ENCODE measurements around the gene MORN4.

The MORN4 gene

GRCh38 chr10:97570789-97571471 lies 62.4 kb downstream of the MORN4 start:
- Mint-ChIP-seq H3K27ac (no peak overlapping the region), H3K9me3 (no peaks in the 10 kb centered on the region), H3K4me1 (ENCODE audit: low read depth in 2 of 2) (no peaks in the 10 kb centered on the region), H3K36me3 (ENCODE audit: insufficient read depth) (peaks cover 4% of the 10 kb centered on the region), H3K4me3 (no peak overlapping the region), H3K27me3 (no peaks in the 10 kb centered on the region)
- no peak for DNase-seq
- no peak for ATAC-seq (replicated peaks)

GRCh38 chr10:97570146-97570788 lies 63.0 kb downstream of the MORN4 start:
- Mint-ChIP-seq H3K4me1 (ENCODE audit: low read depth in 2 of 2) (no peaks in the 10 kb centered on the region), H3K9me3 (no peaks in the 10 kb centered on the region), H3K36me3 (ENCODE audit: insufficient read depth) (peaks cover 4% of the 10 kb centered on the region), H3K27ac (no peak overlapping the region), H3K4me3 (no peak overlapping the region), H3K27me3 (no peaks in the 10 kb centered on the region)
- DNase-seq (no peak), ATAC-seq (replicated peaks) (no peak)

GRCh38 chr10:97567891-97568290 lies 65.4 kb downstream of the MORN4 start:
- no peak overlapping the region for H3K4me3 Mint-ChIP-seq
- H3K36me3 Mint-ChIP-seq (ENCODE audit: insufficient read depth) = peaks cover 4% of the 10 kb centered on the region
- H3K4me1 Mint-ChIP-seq (ENCODE audit: low read depth in 2 of 2) = no peaks in the 10 kb centered on the region
- H3K27ac Mint-ChIP-seq = no peak overlapping the region
- H3K27me3 Mint-ChIP-seq = no peaks in the 10 kb centered on the region
- no peaks in the 10 kb centered on the region for H3K9me3 Mint-ChIP-seq
- no peak for DNase-seq
- ATAC-seq (replicated peaks) = no peak

DNA sequence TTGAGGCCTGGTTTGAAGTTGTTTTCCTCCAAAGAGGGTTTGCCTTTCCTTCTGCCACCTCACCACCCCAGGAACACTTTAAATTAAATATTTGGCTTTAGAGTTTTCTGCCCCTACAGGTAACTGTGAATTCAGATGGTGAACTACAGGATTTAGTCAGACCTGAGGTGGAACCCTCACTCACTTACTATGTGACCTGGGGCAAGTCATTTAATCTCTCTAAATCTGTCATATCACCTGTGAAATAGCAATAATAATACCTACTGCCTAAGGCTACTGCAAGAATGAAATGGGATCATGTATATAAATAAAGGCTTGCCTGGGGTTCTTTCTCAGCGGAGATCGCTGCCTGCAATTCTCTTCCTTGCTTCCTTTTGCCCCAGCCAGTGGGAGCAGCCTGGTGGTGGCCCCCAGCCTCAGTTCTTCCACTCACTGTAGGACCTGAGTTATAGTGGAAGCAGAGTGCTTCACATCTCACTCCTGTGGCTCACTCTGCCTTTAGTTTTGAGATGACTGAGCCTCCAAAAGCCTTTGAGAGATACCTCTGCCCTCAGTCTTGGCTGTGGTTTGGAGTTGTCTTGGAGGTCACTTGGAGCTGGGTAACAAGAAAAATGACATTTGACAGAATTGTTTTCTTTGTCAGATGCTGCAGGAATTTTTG lies 66.8 kb downstream of the MORN4 start:
- H3K4me3 Mint-ChIP-seq = no peak overlapping the region
- ATAC-seq (replicated peaks) = no peak
- peaks cover 4% of the 10 kb centered on the region for H3K36me3 Mint-ChIP-seq (ENCODE audit: insufficient read depth)
- no peaks in the 10 kb centered on the region for H3K4me1 Mint-ChIP-seq (ENCODE audit: low read depth in 2 of 2)
- no peak for DNase-seq
- no peak overlapping the region for H3K27ac Mint-ChIP-seq
- no peaks in the 10 kb centered on the region for H3K9me3 Mint-ChIP-seq
- no peaks in the 10 kb centered on the region for H3K27me3 Mint-ChIP-seq

DNA sequence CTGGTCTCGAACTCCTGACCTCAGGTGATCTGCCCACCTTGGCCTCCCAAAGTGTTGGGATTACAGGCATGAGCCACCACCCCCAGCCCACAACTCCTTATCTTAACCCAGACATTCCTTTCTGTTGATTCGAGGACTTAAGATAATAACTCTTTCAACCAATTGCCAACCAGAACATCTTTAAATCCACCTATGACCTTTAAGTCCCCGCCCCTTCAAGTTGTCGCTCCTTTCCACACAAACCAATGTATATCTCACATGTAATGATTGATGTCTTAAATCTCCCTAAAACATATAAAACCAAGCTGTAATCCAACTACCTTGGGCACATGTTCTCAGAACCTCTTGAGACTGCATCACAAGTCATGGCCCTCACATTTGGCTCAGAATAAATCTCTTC lies 68.5 kb downstream of the MORN4 start:
- Mint-ChIP-seq H3K4me3 (no peak overlapping the region), H3K27ac (no peak overlapping the region), H3K9me3 (no peaks in the 10 kb centered on the region), H3K27me3 (no peaks in the 10 kb centered on the region), H3K36me3 (ENCODE audit: insufficient read depth) (peaks cover 4% of the 10 kb centered on the region), H3K4me1 (ENCODE audit: low read depth in 2 of 2) (no peaks in the 10 kb centered on the region)
- ATAC-seq (replicated peaks) (no peak), DNase-seq (no peak)

Measured in effector memory CD8-positive, alpha-beta T cell (primary cell).